ENCODE measurements around the gene VEZT.
"Not testable (repeated sequence)": the region's sequence is repeated elsewhere in the genome, so short reads cannot be mapped to it uniquely, and the experiment has no call there.

Gene VEZT

DNA sequence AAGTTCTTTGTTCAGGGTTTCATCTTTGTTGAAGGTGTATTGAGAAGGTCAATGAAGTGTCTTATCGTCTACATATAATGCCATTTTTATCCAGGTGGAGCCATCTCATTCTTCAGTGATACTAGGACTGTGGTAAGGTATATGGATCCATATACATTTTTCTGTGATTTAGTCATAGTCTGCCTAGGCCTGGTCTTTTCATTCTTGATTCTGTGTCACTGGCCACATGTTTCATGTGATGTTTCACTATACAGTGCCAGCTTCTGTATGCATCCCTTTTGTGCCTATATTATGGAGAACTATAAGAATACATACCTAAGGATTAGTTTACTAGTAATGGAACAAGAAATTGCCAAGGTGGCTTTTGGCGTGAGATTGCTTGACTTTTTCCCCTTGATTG lies 40.5 kb downstream of the VEZT start:
- no peak for DNase-seq

DNA sequence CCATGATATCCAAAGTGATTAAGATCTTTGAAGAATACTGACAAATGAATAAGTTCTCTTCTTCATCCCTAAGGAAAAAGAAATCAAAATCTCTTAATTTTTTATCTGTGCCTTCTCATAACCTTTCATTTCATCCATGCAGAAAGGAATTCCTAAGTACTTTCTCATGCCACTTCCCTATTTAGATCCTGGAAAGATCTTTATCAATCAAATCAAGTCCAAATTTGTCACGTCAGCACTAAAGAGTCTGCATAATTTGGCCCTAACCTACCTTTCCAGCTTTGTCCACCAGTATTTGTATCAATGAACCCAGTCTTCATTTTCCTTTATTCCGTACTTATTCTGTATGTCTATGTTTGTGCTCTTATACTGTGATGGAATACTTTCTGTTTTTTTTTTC lies 41.2 kb downstream of the VEZT start:
- no peak for DNase-seq

DNA sequence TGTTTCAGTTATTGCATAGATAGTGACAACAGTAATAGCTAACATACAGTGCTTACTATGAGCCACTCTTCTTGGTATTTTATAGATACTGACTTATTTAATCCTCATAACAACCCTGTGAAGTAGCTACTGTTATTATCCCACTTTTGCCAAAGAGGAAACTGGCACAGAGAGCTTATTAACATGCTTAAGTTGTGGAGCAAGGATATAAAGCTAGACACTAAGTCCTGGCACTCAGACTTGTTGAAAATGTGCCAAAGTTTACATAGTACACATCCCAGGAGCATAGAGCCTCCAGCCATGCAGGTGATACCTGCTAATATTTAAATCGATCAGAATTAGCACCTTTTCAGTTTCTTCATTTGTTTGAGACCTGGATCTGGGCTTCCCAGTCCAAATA lies 41.8 kb downstream of the VEZT start:
- DNase-seq = no peak

DNA sequence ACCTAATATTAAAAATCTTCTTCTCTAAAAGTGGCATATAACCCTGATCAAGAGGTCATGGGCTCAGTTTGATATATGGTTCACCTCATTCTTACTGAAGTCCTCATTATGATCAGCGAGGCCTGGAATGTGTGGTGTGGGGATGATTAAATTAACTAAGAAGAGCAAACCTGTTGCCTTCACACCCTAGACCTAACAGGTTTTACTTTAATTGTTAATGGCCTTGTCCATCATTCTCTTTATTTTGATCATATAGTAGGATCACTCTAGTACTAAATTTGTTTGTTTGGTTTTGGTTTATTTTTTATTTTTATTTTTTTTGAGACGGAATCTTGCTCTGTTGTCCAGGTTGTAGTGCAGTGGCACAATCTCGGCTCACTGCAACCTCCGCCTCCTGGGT lies 43.5 kb downstream of the VEZT start:
- no peak for DNase-seq

DNA sequence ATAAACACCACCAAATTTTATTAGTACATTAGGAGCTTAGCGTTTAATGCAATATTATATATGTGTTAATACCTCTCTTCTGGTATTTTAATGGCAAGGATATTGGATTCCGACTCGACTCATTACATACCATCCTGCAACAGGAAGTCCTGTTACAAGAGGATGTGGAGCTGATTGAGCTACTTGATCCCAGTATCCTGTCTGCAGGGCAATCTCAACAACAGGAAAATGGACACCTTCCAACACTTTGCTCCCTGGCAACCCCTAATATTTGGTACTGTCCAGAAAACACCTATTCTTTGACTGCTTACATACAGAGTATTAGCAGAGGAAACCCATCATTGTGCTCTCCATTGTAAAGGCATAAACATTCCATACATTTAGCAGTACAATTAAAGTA lies 45.2 kb downstream of the VEZT start:
- no peak for DNase-seq

DNA sequence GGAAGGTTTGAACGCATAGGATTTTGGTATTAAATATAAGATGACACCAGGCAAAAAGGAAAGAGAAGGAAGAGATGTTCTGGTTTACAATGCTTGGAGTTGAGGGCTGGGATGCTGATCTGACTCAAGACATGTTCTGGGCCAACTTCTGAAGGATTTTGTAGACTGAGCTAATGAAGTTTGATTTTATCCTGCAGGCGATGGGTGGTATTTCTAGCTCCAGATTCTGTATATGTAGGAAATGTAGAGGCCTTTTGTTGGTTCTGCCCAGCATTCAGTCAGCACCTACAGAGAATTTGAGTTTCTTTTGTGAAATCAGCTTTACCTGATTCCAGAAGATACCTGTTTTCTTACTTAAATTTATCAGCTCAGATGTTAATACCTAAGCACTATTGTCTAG lies 48.2 kb downstream of the VEZT start:
- DNase-seq = no peak

DNA sequence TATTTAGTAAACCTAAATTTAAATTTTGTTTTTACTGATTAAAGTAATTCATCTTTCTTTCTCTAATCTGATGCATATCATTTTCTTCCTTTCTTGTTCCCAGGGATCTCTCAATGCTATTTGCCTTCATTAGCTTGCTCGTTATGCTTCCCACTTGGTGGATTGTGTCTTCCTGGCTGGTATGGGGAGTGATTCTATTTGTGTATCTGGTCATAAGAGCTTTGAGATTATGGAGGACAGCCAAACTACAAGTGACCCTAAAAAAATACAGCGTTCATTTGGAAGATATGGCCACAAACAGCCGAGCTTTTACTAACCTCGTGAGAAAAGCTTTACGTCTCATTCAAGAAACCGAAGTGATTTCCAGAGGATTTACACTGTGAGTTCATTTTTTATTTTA lies 48.6 kb downstream of the VEZT start:
- no peak for DNase-seq

DNA sequence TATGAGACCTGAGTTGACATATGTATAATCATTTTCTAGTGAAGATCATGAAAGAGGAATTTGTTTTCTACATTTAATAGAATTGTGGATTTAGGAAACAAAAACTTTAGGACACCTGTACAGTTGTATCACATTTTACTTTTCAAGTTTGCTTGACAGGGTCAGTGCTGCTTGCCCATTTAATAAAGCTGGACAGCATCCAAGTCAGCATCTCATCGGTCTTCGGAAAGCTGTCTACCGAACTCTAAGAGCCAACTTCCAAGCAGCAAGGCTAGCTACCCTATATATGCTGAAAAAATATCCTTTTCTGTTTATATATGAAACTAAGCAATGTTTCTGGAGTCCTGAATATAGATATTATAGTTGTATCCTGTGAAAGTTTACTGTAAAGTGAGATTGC lies 52.3 kb downstream of the VEZT start:
- no peak for DNase-seq

DNA sequence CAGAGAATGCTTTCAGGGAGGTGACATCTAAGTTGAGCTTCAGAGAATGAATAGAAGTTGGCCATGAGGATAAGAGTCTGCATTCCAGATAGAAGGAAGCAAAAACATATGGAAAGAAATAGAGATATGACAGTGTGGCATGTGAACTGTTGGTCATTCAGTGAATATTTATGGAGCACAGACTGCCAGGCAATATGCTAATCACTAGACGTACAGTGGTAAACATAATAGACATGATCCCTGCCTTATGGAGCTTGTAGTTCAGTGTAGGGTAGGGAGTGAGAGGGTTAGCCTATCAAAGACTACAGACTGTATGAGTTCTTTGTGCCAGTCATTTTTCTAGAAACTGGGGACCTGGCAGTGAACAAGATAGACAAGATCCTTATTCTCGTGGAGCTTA lies 53.9 kb downstream of the VEZT start:
- no peak for DNase-seq

DNA sequence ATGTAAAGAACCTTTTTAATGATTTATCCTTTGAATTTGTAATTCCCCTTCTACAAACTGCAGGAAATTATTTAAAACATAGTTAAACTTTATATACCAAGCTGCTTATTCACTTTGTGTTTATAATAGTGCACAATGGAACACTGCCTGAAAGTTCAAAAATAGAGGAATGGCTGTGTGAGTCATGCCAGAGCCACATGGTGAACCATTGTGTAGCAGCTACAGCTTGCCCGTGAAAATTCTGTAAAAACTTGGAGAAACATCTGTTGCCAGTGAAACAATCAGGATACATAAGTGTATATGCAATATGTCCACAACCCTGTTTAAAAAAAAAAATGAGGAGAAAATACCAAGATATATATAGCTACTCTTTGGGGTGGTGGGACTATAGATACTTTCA lies 59.5 kb downstream of the VEZT start:
- DNase-seq = no peak

DNA sequence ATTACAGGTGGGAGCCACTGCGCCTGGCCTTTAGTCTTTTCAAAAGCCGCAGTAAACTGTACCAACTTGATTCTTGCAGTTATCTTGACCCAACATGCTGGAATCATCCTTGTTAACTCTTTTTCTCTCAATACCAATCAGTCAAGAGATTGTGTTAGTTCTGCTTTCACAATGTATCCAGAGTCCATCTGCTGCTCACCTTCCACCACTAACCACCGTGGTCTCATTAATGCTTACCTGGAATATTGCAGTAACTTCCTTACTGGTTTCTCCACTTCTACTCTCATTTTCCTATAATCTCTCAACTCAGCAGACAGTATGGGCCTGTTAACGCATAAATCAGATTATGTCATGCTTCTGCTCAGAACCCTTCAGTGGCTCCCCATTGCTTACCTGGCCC lies 62.2 kb downstream of the VEZT start:
- no peak for DNase-seq

DNA sequence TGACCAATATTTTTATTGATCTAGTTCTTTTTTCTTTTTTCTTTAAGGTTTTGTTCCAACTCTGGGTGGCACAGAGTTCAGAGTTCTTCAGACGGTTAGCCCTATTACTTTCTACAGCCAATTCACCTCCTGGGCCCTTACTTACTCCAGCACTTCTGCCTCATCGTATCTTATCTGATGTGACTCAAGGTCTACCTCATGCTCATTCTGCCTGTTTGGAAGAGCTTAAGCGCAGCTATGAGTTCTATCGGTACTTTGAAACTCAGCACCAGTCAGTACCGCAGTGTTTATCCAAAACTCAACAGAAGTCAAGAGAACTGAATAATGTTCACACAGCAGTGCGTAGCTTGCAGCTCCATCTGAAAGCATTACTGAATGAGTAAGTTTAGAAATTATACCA lies 64.7 kb downstream of the VEZT start:
- DNase-seq = no peak

DNA sequence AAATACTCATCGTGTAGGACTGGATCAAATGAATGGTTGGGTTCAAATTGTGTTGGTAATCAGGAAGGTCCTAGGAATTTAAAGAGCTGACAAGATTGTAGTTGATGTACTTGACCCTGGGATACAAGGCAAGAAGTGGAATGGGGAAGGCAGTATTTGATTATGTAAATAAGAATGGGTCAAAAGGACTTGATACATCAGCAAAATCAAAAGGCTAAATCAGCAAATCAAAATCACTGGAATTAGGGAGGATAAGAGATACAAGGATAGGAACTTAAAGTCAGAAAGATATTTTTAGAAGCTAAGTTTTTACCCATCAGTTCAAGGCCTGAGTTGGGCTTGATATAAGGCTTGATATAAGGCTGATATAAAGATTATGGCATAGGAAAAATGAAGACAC lies 65.8 kb downstream of the VEZT start:
- DNase-seq = no peak

DNA sequence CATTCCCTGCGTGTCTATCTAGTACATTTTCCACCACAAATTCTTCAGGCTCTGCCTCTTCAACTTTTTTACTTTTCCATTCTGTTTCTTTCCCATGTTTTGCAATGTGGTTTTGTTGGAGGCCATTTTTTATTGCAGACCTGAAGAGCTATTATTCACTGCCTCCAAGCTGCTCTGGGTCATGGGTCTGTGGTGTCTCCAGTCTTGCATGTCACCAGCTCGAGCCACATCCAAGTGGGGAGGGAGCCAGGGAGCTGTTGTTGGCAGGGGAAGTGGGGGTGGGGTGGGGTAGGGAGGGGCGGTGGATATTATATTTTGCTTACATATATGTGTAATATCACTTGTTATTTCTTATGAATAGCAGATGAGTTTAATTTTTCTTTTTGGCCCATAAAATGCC lies 69.1 kb downstream of the VEZT start:
- no peak for DNase-seq

DNA sequence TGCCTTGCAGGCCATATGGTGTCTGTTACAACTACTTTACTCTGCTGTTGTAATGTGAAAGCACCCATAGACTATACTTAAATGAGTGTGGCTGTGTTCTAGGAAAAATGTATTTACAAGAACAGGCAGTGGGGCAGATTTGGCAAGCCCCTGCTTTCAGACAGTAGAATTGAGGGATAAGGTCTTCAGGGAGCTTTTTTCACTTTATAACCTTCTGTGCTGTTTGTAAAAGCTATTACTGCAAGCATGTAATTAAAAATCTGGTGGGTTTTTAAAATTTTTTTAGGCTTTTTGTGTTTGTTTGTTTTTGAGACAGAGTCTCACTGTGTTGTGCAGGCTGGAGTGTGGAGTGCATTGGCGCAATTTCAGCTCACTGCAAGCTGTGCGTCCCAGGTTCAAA lies 73.9 kb downstream of the VEZT start:
- DNase-seq = no peak

DNA sequence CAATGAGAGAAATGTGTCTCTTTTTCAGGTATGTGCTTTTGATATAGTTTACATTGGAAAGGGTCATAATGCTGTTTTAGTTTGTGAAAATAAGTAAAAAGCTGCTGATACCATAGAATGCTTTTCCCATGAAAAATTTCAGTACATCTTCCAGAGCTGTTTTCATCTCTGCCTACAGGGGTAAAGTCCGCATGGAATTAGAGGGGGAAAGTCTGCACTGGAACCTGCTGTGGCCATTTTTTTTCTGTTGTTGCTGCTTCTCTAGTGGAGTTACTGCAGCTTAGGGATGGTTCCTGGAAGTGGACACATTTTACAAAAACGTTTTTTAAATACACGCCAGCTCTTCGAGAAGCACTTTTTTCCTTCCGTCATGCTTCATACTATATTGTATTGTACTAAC lies 81.3 kb downstream of the VEZT start:
- no peak for DNase-seq

DNA sequence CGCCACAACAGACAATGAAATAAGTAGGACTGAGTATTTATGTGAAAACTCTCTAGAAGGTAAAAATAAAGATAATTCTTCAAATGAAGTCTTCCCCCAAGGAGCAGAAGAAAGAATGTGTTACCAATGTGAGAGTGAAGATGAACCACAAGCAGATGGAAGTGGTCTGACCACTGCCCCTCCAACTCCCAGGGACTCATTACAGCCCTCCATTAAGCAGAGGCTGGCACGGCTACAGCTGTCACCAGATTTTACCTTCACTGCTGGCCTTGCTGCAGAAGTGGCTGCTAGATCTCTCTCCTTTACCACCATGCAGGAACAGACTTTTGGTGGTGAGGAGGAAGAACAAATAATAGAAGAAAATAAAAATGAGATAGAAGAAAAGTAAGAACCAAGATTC lies 82.7 kb downstream of the VEZT start:
- no peak for DNase-seq

DNA sequence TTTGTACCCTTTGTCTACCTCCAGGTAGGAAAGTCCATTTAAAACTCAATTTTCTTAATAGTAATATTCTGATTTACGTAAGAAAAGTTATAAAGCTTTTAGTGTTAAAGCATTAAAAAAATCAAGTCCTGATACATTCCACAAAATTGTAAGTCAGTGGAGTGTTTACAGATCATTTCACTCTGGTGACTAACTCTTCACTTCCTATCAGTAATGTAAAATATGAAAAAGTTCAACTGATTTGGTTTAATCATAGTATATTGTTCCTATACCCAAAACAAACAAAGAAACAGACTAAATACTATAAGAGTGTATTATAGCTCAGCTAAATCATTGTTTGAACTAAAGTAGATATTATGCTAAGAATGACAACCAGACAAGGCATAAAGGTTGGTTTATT lies 85.9 kb downstream of the VEZT start:
- DNase-seq = no peak

DNA sequence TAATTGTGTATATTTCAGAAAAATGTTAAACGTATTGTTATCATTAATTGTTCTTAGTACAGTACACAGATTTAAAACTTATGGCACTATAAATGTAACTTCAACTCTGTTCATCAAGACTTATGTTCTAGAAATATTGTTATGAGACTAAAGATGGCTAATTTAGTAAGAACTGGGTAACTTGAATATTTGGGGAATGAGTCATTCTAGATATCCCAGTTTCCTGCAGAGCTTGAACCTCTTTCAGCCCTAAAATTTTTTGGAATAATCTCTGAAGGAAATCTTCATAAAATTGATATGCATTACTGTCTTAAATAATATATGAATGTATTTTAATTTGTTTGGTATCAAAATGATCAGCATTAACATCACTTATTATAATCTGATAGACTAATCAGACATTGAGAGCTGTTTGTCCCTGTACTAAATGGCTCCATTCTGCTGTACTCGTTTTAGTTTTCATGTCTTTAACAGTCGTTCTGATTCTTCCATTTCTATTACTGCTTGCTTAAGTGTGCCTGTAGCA lies 87.1 kb downstream of the VEZT start:
- DNase-seq = no peak

DNA sequence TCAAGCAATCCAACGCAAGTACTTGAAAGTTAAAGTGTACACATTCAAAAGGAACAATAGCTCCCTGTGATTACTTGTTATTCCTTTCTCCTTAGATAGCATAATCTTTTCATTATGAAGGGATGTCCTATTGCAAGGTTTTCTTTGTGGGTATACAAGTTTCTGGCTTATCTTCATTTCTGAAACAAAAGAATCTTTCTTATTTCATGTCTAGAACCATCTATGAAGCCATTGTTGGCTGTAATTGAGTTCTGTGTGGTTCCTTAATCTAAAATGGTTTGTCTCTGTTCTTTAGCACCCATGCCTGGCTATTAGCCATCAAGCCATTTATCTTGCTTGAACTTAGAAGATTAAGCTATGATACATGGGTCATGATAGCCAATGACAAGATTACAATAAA lies 95.0 kb downstream of the VEZT start:
- DNase-seq = no peak

DNA sequence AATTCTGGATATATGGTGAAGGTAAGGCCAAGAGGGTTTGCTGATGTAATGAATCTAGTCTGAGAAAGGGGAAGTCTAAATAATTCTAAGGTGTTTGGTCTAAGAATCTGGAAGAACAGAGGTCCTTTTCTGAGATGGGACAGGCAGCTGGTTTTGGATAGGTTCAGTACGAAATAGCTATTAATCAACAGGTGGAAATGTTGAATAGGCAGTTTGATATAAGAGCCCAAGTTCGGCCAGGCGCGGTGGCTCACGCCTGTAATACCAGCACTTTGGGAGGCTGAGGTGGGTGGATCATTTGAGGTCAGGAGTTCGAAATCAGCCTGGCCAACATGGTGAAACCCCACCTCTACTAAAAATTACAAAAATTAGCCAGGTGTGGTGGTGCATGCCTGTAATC lies 97.1 kb downstream of the VEZT start:
- not testable (repeated sequence) for DNase-seq

DNA sequence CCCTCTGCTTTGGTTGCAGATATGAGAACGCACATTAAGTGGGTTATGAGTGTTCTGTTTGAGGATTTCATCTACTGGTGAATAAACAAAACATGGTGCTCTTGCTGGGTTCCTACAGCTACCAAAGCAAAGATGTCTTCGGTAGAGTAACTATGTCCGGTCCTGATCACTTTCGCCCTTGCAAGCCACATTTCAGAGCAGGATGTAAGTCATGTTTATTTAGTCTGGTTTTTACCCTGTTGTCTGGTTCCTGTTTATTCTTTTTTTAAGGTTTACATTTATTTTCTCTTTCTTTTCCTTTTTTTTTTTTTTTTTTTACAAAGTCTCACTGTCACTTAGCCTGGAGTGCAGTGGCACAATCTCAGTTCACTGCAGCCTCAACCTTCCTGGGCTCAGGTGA lies 99.2 kb downstream of the VEZT start:
- DNase-seq = no peak

DNA sequence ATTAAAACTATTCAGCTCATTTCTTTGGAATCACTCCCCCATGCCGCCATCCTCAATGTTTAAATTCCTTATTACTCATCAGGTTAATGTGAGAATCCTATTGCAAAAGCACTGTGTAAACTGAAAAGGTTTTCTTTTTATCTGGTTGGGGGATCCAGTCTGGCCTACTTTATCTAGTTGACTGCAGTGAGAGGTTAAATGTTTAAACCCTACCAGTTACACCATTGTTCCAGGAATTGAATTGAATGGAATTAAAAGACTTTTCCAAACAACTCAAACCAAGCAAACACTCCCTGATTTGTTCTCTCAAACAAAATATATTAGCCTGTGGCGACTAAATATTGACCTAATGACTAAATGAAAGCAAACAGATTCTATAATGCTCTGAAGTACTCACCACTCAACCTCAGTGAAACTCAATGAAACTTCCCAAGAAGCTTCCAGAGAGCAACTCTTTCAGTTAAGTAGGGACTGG lies 100.5 kb downstream of the VEZT start:
- DNase-seq = no peak

DNA sequence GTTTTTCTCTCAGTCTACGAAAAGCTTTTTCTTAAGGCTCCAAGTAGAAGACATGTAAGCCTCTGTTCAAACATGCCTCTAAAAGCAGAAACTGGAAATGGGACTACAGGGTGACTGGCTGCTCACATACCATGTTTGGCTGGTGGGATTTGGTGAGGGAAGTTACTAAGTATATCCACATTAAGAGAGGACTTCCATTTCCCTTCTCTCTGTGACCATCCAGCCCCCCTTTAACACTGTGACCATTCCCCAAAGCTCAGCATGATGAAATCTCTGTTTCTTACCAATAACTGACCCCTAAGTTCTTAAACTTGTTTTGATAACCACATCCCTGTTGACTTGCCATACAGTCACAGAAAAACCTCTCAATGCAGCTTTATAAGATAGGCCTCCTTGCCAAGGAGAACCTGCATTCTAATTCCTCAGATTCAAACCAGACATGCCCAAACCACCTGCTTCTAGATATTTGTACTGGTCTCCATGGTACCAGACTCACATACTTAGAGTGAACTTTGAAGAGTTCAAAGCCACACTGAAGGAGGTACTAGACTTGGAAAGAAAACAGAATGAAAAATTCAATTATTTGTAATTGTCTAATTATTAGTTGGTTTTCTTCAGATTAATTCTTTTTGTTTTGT lies 102.2 kb downstream of the VEZT start:
- DNase-seq = no peak

DNA sequence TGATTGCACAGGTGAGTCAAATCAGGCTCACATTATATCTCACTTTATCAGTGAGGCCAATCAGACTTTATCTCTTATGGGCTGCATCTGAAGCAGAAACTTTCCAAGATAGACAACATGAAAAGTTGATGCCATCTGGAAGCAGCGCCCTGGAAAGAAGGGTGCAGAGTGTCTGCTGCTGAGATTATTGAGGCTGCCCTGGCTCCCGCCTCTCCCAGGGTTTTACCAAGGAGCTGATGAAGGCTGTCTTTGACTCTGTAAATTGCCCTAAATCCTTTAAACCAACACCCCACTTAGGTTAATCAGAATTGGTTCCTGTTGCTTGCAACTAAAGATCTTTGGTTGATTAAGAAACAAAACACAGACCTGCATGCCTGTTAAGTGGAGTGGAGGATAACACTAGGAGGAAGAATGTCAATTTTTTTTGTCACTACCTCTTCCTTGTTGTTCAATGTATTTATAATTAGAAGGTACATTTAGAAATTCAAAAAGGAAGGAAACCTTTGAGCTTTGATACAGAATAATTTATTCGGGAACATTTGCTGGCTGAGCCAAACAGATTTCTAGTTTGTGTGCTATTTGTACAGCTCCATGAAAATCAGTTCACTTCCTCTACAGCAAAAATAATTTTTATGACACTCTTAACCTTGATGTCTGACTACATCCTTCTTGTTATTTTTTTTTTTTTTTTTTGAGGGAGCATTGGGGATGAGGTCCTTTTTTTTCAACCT lies 104.1 kb downstream of the VEZT start:
- DNase-seq = no peak

Data from CD4-positive, alpha-beta T cell treated with Interleukin-4 for 1 hour (primary cell).